HG03045 (cell line): ENCODE data around the gene MLC1.

Source experiments
- ATAC-seq: cut with Tn5 transposase; IDR thresholded peaks from one replicate; pipeline ENCODE4 v1.9.1; 2021; ENCODE audit warnings: mild to moderate bottlenecking, moderate library complexity; ENCODE audit not compliant: unreplicated experiment

MLC1 gene

DNA sequence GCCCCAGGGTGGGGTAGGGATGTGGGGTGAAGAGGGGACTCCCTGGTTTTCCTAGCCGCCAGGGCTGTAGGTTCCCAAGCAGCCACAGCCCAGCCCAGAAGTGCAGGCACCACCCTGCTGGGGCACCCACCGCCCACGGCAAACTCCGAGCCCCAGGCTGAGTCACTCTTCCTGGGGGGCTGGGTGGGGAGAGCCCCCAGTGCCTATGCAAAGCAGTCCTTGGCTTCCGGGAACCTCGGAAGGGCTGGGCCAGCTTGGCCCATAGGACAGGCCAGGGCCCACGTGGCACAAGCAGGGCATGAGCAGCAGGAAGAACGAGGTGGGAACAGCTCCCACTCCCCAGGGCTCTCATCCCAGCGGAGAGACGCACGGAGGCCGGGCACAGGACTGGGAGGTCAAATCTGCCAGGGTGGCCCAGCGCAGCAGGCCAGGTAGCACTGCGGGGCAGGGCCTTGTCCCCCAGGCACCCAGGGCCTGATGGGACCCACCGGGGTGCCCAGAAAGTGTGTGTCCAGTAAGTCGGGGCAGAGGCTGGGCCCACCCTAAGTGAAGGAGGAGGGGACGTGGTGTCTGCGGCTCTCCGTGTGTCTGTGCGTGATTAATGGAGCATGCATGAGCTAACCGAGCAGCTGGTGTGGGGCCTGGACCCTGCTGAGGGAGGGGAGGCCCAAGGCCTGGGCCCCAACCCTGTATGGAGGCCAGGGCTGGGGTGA lies 68.1 kb downstream of the MLC1 start:
- no peak for ATAC-seq

GRCh38 chr22:50016308-50016987 lies 68.8 kb downstream of the MLC1 start:
- no peak for ATAC-seq

- no peak for ATAC-seq
These were observed 69.5 kb downstream of the MLC1 start for GRCh38 chr22:50015451-50016307.

GRCh38 chr22:50014655-50015401 lies 70.4 kb downstream of the MLC1 start:
- ATAC-seq, result no peak

DNA sequence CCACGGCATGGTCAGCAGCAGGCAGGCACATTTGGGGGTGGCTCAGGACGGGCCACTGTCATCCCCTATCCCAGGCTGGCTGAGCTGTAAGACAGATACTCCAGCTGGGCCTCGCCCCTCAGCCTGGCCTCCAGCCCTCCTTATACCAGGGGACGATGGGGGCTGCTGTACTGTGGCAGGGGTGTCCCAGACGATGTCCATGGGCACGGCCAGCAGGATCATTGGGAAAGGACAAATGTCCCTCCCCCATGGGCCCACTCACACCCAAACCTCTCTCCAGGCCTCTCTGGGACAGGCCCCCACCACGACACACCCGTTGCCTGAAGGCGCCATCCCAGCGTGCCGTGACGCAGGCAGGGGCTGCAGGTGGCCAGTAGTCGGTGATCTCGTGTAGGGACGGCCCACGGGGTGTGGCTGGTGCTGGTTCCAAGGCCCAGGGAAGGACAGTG lies 71.1 kb downstream of the MLC1 start:
- ATAC-seq, result no peak

DNA sequence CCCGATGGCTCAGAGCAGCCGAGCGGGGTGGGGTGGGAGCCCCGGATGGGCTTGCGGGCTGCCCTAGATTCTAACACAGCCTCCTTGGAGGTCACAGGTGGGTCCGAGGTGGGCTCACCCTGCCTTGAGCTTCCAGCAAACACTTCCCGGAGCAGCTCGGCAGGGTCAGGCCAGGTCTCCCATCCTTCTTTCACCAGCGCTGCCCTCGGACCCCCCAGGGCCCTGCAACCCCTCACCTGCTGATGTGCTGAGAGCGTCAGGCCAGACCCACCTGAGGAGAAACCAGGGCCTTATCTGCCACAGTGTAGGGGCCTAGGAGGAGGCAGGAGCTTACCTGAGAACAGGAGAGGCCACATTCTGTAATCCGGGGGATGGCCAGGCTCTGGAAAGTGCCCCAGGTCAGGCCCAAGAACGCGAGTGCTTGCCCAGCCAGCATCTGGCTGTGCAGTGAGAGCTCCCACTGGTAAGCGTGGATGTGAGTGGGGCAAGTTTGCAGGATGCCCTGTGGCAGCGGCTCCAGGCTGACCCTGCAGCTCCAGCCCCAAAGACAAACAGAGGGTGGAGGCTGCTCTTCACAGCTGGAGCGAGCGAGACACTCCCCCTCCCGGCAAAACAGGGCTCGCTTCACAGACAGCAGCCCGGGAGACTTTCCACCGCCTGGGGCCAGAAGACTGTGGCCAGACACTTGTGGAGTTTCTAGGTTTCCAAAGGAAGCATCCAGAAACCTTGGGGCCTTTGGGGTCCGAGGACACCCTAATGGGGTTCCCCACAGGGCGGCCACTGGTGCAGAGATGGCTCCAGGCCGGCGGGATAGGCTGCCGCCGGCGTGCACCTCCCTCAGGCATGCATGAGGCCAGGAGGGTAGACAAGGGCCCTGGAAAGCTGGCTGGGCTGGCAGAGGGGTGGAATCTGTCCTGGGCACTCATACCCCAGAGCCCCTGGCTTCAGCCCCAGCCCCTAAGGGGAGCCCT lies 72.7 kb downstream of the MLC1 start, which contains the start of gene IL17REL:
TSS of gene IL17REL (minus strand) at position 555 of the 971 bp plus-strand sequence. CDS start at position 436, 119 bp downstream.
- no peak for ATAC-seq

- ATAC-seq, result no peak
These were observed 73.6 kb downstream of the MLC1 start for GRCh38 chr22:50011447-50012210.

DNA sequence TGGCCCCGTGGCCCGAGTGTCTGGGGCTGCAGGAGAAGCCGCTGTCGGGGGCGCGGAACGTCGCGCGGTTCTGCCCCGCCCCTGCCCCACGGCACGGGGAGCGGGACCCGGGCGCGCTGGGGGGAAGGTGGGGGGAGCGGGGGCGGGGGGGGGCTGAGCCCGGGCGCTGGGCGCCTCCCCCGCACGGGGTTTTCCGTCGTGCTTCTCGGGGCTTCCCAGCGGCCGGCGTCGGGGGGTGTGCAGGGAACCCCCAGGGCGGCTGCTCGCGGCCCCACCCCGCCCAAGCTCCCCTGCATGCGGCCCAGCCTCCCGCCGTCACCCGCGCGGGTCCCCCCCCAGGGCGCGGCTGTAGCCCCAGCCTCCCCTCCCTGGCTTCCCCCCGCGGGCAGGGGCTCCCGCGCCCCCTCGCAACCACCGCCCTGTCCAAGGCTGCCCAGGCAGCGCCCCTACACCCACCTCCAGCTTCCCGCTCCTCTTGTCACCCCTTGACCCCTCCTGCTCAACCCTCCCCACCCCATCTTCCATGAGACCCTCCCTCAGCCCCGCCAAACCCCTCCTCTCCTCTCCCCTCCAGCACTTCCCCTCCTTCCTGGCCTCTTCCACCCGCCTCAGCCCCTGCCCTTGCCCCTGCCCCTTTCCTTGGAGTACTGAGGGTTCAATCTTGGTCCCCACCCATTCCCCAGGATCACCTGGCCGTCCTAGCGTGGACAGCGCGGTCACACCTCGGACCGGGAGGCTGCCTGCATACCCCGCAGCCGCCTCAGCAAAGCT lies 74.4 kb downstream of the MLC1 start:
- no peak for ATAC-seq

DNA sequence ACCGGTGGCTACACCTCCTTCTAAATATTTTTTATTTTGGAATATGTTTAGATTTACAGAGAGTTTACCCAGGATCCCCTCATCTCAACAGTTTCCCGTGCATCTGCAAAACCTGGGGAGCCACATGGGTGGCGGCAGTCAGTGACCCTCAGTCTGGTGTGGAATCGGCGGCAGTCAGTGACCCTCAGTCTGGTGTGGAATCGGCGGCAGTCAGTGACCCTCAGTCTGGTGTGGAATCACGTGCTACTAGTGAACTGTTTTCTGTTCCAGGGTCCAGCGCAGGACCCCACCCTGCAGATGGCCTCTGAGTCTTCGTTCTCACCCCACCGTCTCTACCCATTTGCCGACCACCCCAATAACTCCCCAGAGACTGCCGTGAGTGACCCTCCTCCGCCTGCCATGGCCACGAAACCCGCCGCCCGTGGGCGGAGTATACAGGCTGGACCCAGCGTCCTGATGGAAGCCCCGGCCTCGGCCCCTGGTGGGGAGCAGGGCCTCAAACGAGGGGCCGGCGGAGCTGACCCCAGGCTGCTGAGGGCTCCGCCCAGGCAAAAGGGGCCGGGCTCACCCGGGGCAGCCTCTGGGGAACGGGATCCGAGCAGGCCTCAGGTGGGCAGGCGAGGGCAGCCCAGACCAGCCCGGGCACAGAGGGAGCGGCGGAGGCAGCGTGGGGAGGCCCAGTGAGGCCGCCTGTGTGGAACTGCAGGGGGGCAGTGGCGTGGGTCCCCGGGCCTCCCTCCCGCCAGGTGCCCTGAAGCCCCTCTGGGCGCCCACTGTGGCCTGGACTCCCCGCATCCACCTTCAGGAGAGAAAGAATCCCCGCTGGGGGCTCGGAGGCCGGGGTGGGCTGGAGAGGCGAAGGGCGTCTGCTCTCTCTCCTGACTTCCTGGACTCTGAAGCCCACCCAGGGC lies 75.2 kb downstream of the MLC1 start:
- no peak for ATAC-seq
